Glutamatergic neuron (in vitro differentiated cells): ENCODE measurements around the gene RAB31. TPM values are rescaled to one million over a fixed set of nuclear protein-coding genes. Genes with fewer than 3 reads are reported as not detected.

ENCODE experiments used
- DNase-seq: peaks from one replicate; pipeline ENCODE4 v3.0.0; 2022
- H3K27ac Mint-ChIP-seq: one replicate; pipeline ENCODE4 v1.8.0; 2020; ENCODE audit warnings: mild to moderate bottlenecking, mixed read lengths, inconsistent platforms; ENCODE audit not compliant: unreplicated experiment
- H3K27me3 Mint-ChIP-seq: one replicate; pipeline ENCODE4 v1.8.0; 2020; ENCODE audit warnings: mild to moderate bottlenecking, moderate library complexity, mixed read lengths, inconsistent platforms; ENCODE audit not compliant: unreplicated experiment
- H3K36me3 Mint-ChIP-seq: one replicate; pipeline ENCODE4 v1.8.0; 2020; ENCODE audit warnings: mild to moderate bottlenecking, mixed read lengths, inconsistent platforms; ENCODE audit not compliant: unreplicated experiment
- H3K4me1 Mint-ChIP-seq: one replicate; pipeline ENCODE4 v1.8.0; 2020; ENCODE audit warnings: mild to moderate bottlenecking, low read depth, mixed read lengths, inconsistent platforms; ENCODE audit not compliant: unreplicated experiment
- H3K4me3 Mint-ChIP-seq: one replicate; pipeline ENCODE4 v1.8.0; 2020; ENCODE audit warnings: mild to moderate bottlenecking, mixed read lengths, inconsistent platforms; ENCODE audit not compliant: unreplicated experiment
- H3K9me3 Mint-ChIP-seq: one replicate; pipeline ENCODE4 v1.8.0; 2020; ENCODE audit warnings: mild to moderate bottlenecking, moderate library complexity, mixed read lengths, inconsistent platforms; ENCODE audit not compliant: unreplicated experiment
- CTCF ChIP-seq: fragments of 200-600 bp; sonication (generic); IDR thresholded peaks from one replicate; pipeline ENCODE4 v1.5.0; 2021; ENCODE audit not compliant: partially characterized antibody, unreplicated experiment
- total RNA-seq: library from RNA; stranded (reverse); fragmentation: NEBNext Ultra II Directional; extraction: Animal tissue kit (Norgen Biotek cat#: 25700); gene quantifications from one replicate; pipeline ENCODE4 v1.2.1, GENCODE V29; 2021; ENCODE audit not compliant: unreplicated experiment

The RAB31 gene
- total RNA-seq, 1 donor from 2014 or later = 4.1 TPM

- peaks cover 1% of the 10 kb centered on the region for H3K9me3 Mint-ChIP-seq
- no peaks in the 10 kb centered on the region for H3K36me3 Mint-ChIP-seq
- no peak for DNase-seq
- no peaks in the 10 kb centered on the region for H3K4me1 Mint-ChIP-seq
- TF ChIP-seq CTCF = no peak
- no peak overlapping the region for H3K4me3 Mint-ChIP-seq
- no peaks in the 10 kb centered on the region for H3K27me3 Mint-ChIP-seq
- H3K27ac Mint-ChIP-seq = no peak overlapping the region
These were observed 17.5 kb upstream of the RAB31 start for GRCh38 chr18:9690418-9691188.

- no peaks in the 10 kb centered on the region for H3K36me3 Mint-ChIP-seq
- H3K4me1 Mint-ChIP-seq = no peaks in the 10 kb centered on the region
- H3K9me3 Mint-ChIP-seq = peaks cover 1% of the 10 kb centered on the region
- no peak overlapping the region for H3K4me3 Mint-ChIP-seq
- no peak for TF ChIP-seq CTCF
- no peak for DNase-seq
- H3K27me3 Mint-ChIP-seq = no peaks in the 10 kb centered on the region
- H3K27ac Mint-ChIP-seq = no peak overlapping the region
These were observed 16.9 kb upstream of the RAB31 start for GRCh38 chr18:9691235-9691634.

- no peak overlapping the region for H3K4me3 Mint-ChIP-seq
- no peak for TF ChIP-seq CTCF
- H3K36me3 Mint-ChIP-seq = no peaks in the 10 kb centered on the region
- H3K4me1 Mint-ChIP-seq = no peaks in the 10 kb centered on the region
- no peaks in the 10 kb centered on the region for H3K27me3 Mint-ChIP-seq
- H3K9me3 Mint-ChIP-seq = peaks cover 3% of the 10 kb centered on the region
- H3K27ac Mint-ChIP-seq = no peak overlapping the region
- no peak for DNase-seq
These were observed 13.9 kb upstream of the RAB31 start for GRCh38 chr18:9694174-9694573.

- H3K4me1 Mint-ChIP-seq = no peaks in the 10 kb centered on the region
- H3K36me3 Mint-ChIP-seq = no peaks in the 10 kb centered on the region
- no peak for DNase-seq
- H3K27ac Mint-ChIP-seq = no peak overlapping the region
- H3K27me3 Mint-ChIP-seq = no peaks in the 10 kb centered on the region
- H3K4me3 Mint-ChIP-seq = no peak overlapping the region
- H3K9me3 Mint-ChIP-seq = peaks cover 3% of the 10 kb centered on the region
- TF ChIP-seq CTCF = no peak
These were observed 13.1 kb upstream of the RAB31 start for GRCh38 chr18:9694952-9695495.

GRCh38 chr18:9695605-9696004 lies 12.5 kb upstream of the RAB31 start:
- peaks cover 3% of the 10 kb centered on the region for H3K9me3 Mint-ChIP-seq
- no peak for DNase-seq
- H3K4me1 Mint-ChIP-seq = no peaks in the 10 kb centered on the region
- TF ChIP-seq CTCF = no peak
- no peak overlapping the region for H3K27ac Mint-ChIP-seq
- no peaks in the 10 kb centered on the region for H3K27me3 Mint-ChIP-seq
- no peak overlapping the region for H3K4me3 Mint-ChIP-seq
- no peaks in the 10 kb centered on the region for H3K36me3 Mint-ChIP-seq
